GM12878 (cell line): ENCODE measurements around the gene CKAP2.
"Not testable (repeated sequence)": the region's sequence is repeated elsewhere in the genome, so short reads cannot be mapped to it uniquely, and the experiment has no call there.

Source experiments
- CTCF ChIP-seq, 3 experiments: IDR thresholded peaks in 2 of 3; conservative IDR thresholded peaks in 1 of 3; 2 replicates each; pipeline ENCODE4 v1.5.1; 2011; ENCODE audit warnings: low read depth in 3 of 3, low read length in 3 of 3, mild to moderate bottlenecking in 3 of 3, control low read depth in 2 of 3, moderate library complexity in 2 of 3, inconsistent platforms in 1 of 3, mixed read lengths in 1 of 3; ENCODE audit not compliant: control insufficient read depth in 2 of 3, insufficient read depth in 1 of 3; ENCODE audit errors: extremely low read depth in 1 of 3
- EP300 ChIP-seq, 2 experiments: fragments of 150-350 bp in 1 of 2; IDR thresholded peaks; 2 replicates each; pipeline ENCODE4 v1.6.1; 2011 to 2012; ENCODE audit warnings: low read depth in 2 of 2, low read length in 2 of 2, borderline replicate concordance in 1 of 2, improper control_type of control experiment in 1 of 2, inconsistent platforms in 1 of 2; ENCODE audit not compliant: control insufficient read depth in 1 of 2
- EZH2 ChIP-seq: IDR thresholded peaks from 2 replicates; pipeline ENCODE4 v1.6.1; 2012; ENCODE audit warnings: low read depth, mild to moderate bottlenecking, control low read depth, inconsistent platforms, low read length, borderline replicate concordance; ENCODE audit not compliant: control insufficient read depth
- KDM1A ChIP-seq: fragments of 200-600 bp; sonication (generic); IDR thresholded peaks from 2 replicates; pipeline ENCODE4 v1.6.1; 2016; ENCODE audit warnings: borderline replicate concordance
- RELA ChIP-seq: fragments of 450-650 bp; IDR thresholded peaks from 2 replicates; pipeline ENCODE4 v1.8.0; 2014; ENCODE audit warnings: borderline replicate concordance; ENCODE audit not compliant: partially characterized antibody
- SMARCA5 ChIP-seq: fragments of 450-650 bp; IDR thresholded peaks from 2 replicates; pipeline ENCODE4 v1.6.1; 2017; ENCODE audit warnings: mild to moderate bottlenecking
- TF ChIP-seq, protein P1 (sequence below): fragments of 450-650 bp; IDR thresholded peaks from 2 replicates; pipeline ENCODE4 v1.6.1; 2016; ENCODE audit warnings: mild to moderate bottlenecking, moderate library complexity, borderline replicate concordance

- not testable (repeated sequence) for TF ChIP-seq EP300 (IDR thresholded peaks at IDR 0.05; ENCODE audit: borderline replicate concordance in 1 of 2, control insufficient read depth in 1 of 2, low read depth in 2 of 2, low read length in 2 of 2); CTCF (IDR thresholded peaks at IDR 0.05 in 2 of 3, conservative IDR thresholded peaks at IDR 0.05 in 1 of 3; ENCODE audit: control insufficient read depth in 2 of 3, extremely low read depth in 1 of 3, insufficient read depth in 1 of 3, low read depth in 3 of 3, low read length in 3 of 3); KDM1A; EZH2; SMARCA5; RELA
- TF ChIP-seq, protein P1, sequence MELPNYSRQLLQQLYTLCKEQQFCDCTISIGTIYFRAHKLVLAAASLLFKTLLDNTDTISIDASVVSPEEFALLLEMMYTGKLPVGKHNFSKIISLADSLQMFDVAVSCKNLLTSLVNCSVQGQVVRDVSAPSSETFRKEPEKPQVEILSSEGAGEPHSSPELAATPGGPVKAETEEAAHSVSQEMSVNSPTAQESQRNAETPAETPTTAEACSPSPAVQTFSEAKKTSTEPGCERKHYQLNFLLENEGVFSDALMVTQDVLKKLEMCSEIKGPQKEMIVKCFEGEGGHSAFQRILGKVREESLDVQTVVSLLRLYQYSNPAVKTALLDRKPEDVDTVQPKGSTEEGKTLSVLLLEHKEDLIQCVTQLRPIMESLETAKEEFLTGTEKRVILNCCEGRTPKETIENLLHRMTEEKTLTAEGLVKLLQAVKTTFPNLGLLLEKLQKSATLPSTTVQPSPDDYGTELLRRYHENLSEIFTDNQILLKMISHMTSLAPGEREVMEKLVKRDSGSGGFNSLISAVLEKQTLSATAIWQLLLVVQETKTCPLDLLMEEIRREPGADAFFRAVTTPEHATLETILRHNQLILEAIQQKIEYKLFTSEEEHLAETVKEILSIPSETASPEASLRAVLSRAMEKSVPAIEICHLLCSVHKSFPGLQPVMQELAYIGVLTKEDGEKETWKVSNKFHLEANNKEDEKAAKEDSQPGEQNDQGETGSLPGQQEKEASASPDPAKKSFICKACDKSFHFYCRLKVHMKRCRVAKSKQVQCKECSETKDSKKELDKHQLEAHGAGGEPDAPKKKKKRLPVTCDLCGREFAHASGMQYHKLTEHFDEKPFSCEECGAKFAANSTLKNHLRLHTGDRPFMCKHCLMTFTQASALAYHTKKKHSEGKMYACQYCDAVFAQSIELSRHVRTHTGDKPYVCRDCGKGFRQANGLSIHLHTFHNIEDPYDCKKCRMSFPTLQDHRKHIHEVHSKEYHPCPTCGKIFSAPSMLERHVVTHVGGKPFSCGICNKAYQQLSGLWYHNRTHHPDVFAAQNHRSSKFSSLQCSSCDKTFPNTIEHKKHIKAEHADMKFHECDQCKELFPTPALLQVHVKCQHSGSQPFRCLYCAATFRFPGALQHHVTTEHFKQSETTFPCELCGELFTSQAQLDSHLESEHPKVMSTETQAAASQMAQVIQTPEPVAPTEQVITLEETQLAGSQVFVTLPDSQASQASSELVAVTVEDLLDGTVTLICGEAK, result not testable (repeated sequence)
These were observed 39.0 kb downstream of the CKAP2 start for GRCh38 chr13:52494241-52494640.
